H9 (cell line): ENCODE measurements around the gene SLC46A2. TPM values are rescaled to one million over a fixed set of nuclear protein-coding genes. Genes with fewer than 3 reads are reported as not detected.

Experiments
- DNase-seq: peaks from one replicate; pipeline ENCODE4 v3.0.0-alpha.2; 2017
- H2AFZ ChIP-seq: one replicate; pipeline ENCODE4 v1.6.1; 2013; ENCODE audit warnings: mild to moderate bottlenecking, low read length, control low read depth, moderate library complexity
- H2AK5ac ChIP-seq: 2 replicates; pipeline ENCODE4 v1.6.1; 2013; ENCODE audit warnings: low read length, control low read depth, mixed read lengths; ENCODE audit not compliant: insufficient read length
- H2BK120ac ChIP-seq: one replicate; pipeline ENCODE4 v1.6.1; 2013; ENCODE audit warnings: low read depth, mild to moderate bottlenecking, low read length, control low read depth, inconsistent platforms; ENCODE audit not compliant: poor library complexity, severe bottlenecking
- H2BK12ac ChIP-seq: 2 replicates; pipeline ENCODE4 v1.6.1; 2013; ENCODE audit warnings: low read length, control low read depth, mixed read lengths, low read depth; ENCODE audit not compliant: insufficient read length
- H2BK15ac ChIP-seq: 2 replicates; pipeline ENCODE4 v1.6.1; 2013; ENCODE audit warnings: low read depth, low read length, control low read depth
- H2BK20ac ChIP-seq: one replicate; pipeline ENCODE4 v1.6.1; 2013; ENCODE audit warnings: low read depth, mild to moderate bottlenecking, low read length, control low read depth, inconsistent platforms; ENCODE audit not compliant: poor library complexity, severe bottlenecking
- H2BK5ac ChIP-seq: 2 replicates; pipeline ENCODE4 v1.6.1; 2013; ENCODE audit warnings: low read length, control low read depth, mixed read lengths; ENCODE audit not compliant: insufficient read length
- H3K14ac ChIP-seq: 2 replicates; pipeline ENCODE4 v1.6.1; 2013; ENCODE audit warnings: low read length, control low read depth; ENCODE audit not compliant: insufficient read depth
- H3K18ac ChIP-seq: 2 replicates; pipeline ENCODE4 v1.6.1; 2013; ENCODE audit warnings: low read depth, mild to moderate bottlenecking, mixed read lengths, low read length, control low read depth; ENCODE audit not compliant: insufficient read length
- H3K23ac ChIP-seq: 2 replicates; pipeline ENCODE4 v1.6.1; 2013; ENCODE audit warnings: low read length, control low read depth, mixed read lengths, low read depth; ENCODE audit not compliant: insufficient read length
- H3K23me2 ChIP-seq: 2 replicates; pipeline ENCODE4 v1.6.1; 2013; ENCODE audit warnings: low read depth, mild to moderate bottlenecking, mixed read lengths, low read length, control low read depth; ENCODE audit not compliant: insufficient read length, poor library complexity, severe bottlenecking
- H3K27ac ChIP-seq: 2 replicates; pipeline ENCODE4 v1.5.1; 2013; ENCODE audit warnings: low read length, control low read depth, mixed read lengths, low read depth; ENCODE audit not compliant: insufficient read length
- H3K27me3 ChIP-seq: 2 replicates; pipeline ENCODE4 v1.6.1; 2013; ENCODE audit warnings: low read length, control low read depth, inconsistent platforms; ENCODE audit not compliant: insufficient read depth
- H3K4ac ChIP-seq: 2 replicates; pipeline ENCODE4 v1.6.1; 2013; ENCODE audit warnings: low read depth, mild to moderate bottlenecking, control low read depth, inconsistent platforms, low read length, moderate library complexity
- H3K4me1 ChIP-seq: 2 replicates; pipeline ENCODE4 v1.6.1; 2013; ENCODE audit warnings: low read length, control low read depth, inconsistent platforms; ENCODE audit not compliant: insufficient read depth
- H3K4me2 ChIP-seq: 2 replicates; pipeline ENCODE4 v1.6.1; 2013; ENCODE audit warnings: low read length, control low read depth, mixed read lengths; ENCODE audit not compliant: insufficient read length, insufficient read depth
- H3K56ac ChIP-seq: 2 replicates; pipeline ENCODE4 v1.6.1; 2013; ENCODE audit warnings: low read depth, mild to moderate bottlenecking, mixed read lengths, low read length, control low read depth; ENCODE audit not compliant: insufficient read length
- H3K79me1 ChIP-seq: 2 replicates; pipeline ENCODE4 v1.6.1; 2013; ENCODE audit warnings: low read depth, mild to moderate bottlenecking, moderate library complexity, low read length, control low read depth, inconsistent platforms; ENCODE audit not compliant: insufficient read depth, poor library complexity, severe bottlenecking
- H3K79me2 ChIP-seq: 2 replicates; pipeline ENCODE4 v1.6.1; 2013; ENCODE audit warnings: low read length, control low read depth, inconsistent platforms; ENCODE audit not compliant: insufficient read depth
- H3K9ac ChIP-seq: 2 replicates; pipeline ENCODE4 v1.6.1; 2013; ENCODE audit warnings: low read length, control low read depth, mixed read lengths; ENCODE audit not compliant: insufficient read length; ENCODE audit errors: extremely low read depth
- H3K9me3 ChIP-seq: one replicate; pipeline ENCODE4 v1.6.1; 2013; ENCODE audit warnings: low read depth, low read length, inconsistent platforms; ENCODE audit not compliant: control insufficient read depth
- H3T11ph ChIP-seq: one replicate; pipeline ENCODE4 v1.6.1; 2013; ENCODE audit warnings: mild to moderate bottlenecking, low read length, control low read depth, inconsistent platforms
- H4K20me1 ChIP-seq: one replicate; pipeline ENCODE4 v1.6.1; 2013; ENCODE audit not compliant: control insufficient read depth, insufficient read length, insufficient read depth
- H4K5ac ChIP-seq: 2 replicates; pipeline ENCODE4 v1.6.1; 2013; ENCODE audit warnings: low read depth, mild to moderate bottlenecking, mixed read lengths, low read length, control low read depth; ENCODE audit not compliant: insufficient read length
- H4K8ac ChIP-seq: replicated peaks from 2 replicates; pipeline ENCODE4 v1.6.1; 2013; ENCODE audit warnings: low read length, control low read depth, mixed read lengths, low read depth; ENCODE audit not compliant: insufficient read length
- H4K91ac ChIP-seq: 2 replicates; pipeline ENCODE4 v1.6.1; 2013; ENCODE audit warnings: low read depth, mild to moderate bottlenecking, moderate library complexity, mixed read lengths, low read length, control low read depth; ENCODE audit not compliant: insufficient read length
- H3K27ac Mint-ChIP-seq, 3 experiments: 2 replicates in 2 of 3; 3 replicates in 1 of 3; pipeline ENCODE4 v1.8.0; 2020 to 2021; ENCODE audit warnings: mixed read lengths in 3 of 3, mild to moderate bottlenecking in 1 of 3, moderate library complexity in 1 of 3
- H3K27me3 Mint-ChIP-seq: 2 replicates; pipeline ENCODE4 v1.8.0; 2021; ENCODE audit warnings: low read depth, mild to moderate bottlenecking, moderate library complexity, mixed read lengths
- H3K36me3 Mint-ChIP-seq, 3 experiments: 2 replicates in 2 of 3; 3 replicates in 1 of 3; pipeline ENCODE4 v1.8.0; 2020 to 2021; ENCODE audit warnings: low read depth in 3 of 3, mixed read lengths in 3 of 3; ENCODE audit not compliant: insufficient read depth in 1 of 3
- H3K4me1 Mint-ChIP-seq, 2 experiments: 2 replicates each; pipeline ENCODE4 v1.8.0; 2020; ENCODE audit warnings: mixed read lengths in 2 of 2
- H3K4me3 Mint-ChIP-seq, 2 experiments: 2 replicates in 1 of 2; 3 replicates in 1 of 2; pipeline ENCODE4 v1.8.0; 2020 to 2021; ENCODE audit warnings: mild to moderate bottlenecking in 2 of 2, mixed read lengths in 2 of 2, moderate library complexity in 1 of 2
- H3K9me3 Mint-ChIP-seq, 2 experiments: 2 replicates in 1 of 2; 3 replicates in 1 of 2; pipeline ENCODE4 v1.8.0; 2020; ENCODE audit warnings: mild to moderate bottlenecking in 2 of 2, mixed read lengths in 2 of 2, moderate library complexity in 1 of 2
- CTCF ChIP-seq: fragments of 200-600 bp; sonication (generic); conservative IDR thresholded peaks from 3 replicates; pipeline ENCODE4 v1.8.0; 2021; ENCODE audit warnings: antibody characterized with exemption, mild to moderate bottlenecking
- WGBS: extraction: QIAGEN DNeasy Blood & Tissue Kit; methylation state at CpG from one replicate; pipeline ENCODE4 v1.1.7; 2013; ENCODE audit warnings: missing lambda C conversion rate, low lambda C conversion rate, mixed read lengths; ENCODE audit not compliant: insufficient read length; ENCODE audit errors: extremely low coverage; 5-methylcytosine and 5-hydroxymethylcytosine counted together
- total RNA-seq: library from RNA; stranded (reverse); gene quantifications from 2 replicates; pipeline ENCODE4 v1.2.1, GENCODE V29; 2021

The SLC46A2 gene
- total RNA-seq, 1 experiment from 2014 or later = not detected

GRCh38 chr9:112831281-112831851 is 59.3 kb downstream of the SLC46A2 start:
- Histone ChIP-seq H3K79me1 (peaks cover 2% of the 10 kb centered on the region), H4K8ac (no peak overlapping the region), H3K9ac (no peak overlapping the region), H3K23ac (no peak overlapping the region), H4K20me1 (no peaks in the 10 kb centered on the region), H4K5ac (no peak overlapping the region), H3K79me2 (no peaks in the 10 kb centered on the region), H3K4me1 (no peaks in the 10 kb centered on the region), H3K18ac (no peak overlapping the region), H2AFZ (no peak overlapping the region), H3K27ac (no peak overlapping the region), H3K23me2 (no peaks in the 10 kb centered on the region), H3K4me2 (no peak overlapping the region), H3T11ph (no peak overlapping the region), H2AK5ac (no peak overlapping the region), H2BK5ac (no peak overlapping the region), H4K91ac (no peak overlapping the region), H3K4ac (no peak overlapping the region), H2BK20ac (no peak overlapping the region), H3K56ac (no peak overlapping the region), H3K27me3 (no peaks in the 10 kb centered on the region), H2BK120ac (no peak overlapping the region), H3K9me3 (no peaks in the 10 kb centered on the region), H2BK15ac (no peak overlapping the region), H3K14ac (no peak overlapping the region), H2BK12ac (no peak overlapping the region)
- DNase-seq = no peak
- WGBS = no CpG with 5 or more reads among the region's 5 CpGs
- TF ChIP-seq CTCF = no peak
- Mint-ChIP-seq H3K4me1 (peaks cover 4 to 7% of the 10 kb centered on the region in 2 experiments), H3K9me3 (no peaks in the 10 kb centered on the region), H3K27ac (no peak overlapping the region), H3K27me3 (no peaks in the 10 kb centered on the region), H3K36me3 (peaks cover 0 to 12% (median 8%) of the 10 kb centered on the region in 3 experiments; a peak in 3 of 7 replicates), H3K4me3 (no peak overlapping the region)

Other genes starting within 250 kb of the SLC46A2 start
- 22.6 and 24.5 TPM in 2 replicates for gene INIP, start 172.8 kb downstream of the SLC46A2 start, total RNA-seq
- 10.0 and 10.3 TPM in 2 replicates for gene SNX30, start 140.1 kb downstream of the SLC46A2 start, total RNA-seq
- gene ZNF883, start 121.3 kb upstream of the SLC46A2 start, total RNA-seq = 10.7 and 13.2 TPM in 2 replicates
- 4.8 and 5.1 TPM in 2 replicates for gene ZFP37, start 165.8 kb upstream of the SLC46A2 start, total RNA-seq